SK-N-SH treated with all-trans-retinoic acid at 6 μM for 48 hours (cell line): Measurements from ENCODE around the gene PAEP.

ENCODE experiments used
- ATAC-seq: fragments of 200-7000 bp; cut with Tn5 transposase; 3 replicates; pipeline ENCODE4 v1.9.1; 2020; ENCODE audit warnings: mild to moderate bottlenecking, moderate library complexity
- ARNTL ChIP-seq: fragments of 450-650 bp; formaldehyde crosslinking; IDR thresholded peaks from 2 replicates; pipeline ENCODE4 v1.5.0; 2020; ENCODE audit warnings: low read depth, mild to moderate bottlenecking, moderate library complexity, borderline replicate concordance
- BACH2 ChIP-seq: fragments of 250-450 bp; sonication (Bioruptor Pico); IDR thresholded peaks from 2 replicates; pipeline ENCODE4 v1.9.0; 2021; ENCODE audit warnings: mild to moderate bottlenecking, borderline replicate concordance
- CSDC2 ChIP-seq: fragments of 250-450 bp; sonication (Bioruptor Pico); IDR thresholded peaks from 2 replicates; pipeline ENCODE4 v1.5.0; 2020; ENCODE audit warnings: mild to moderate bottlenecking, moderate library complexity
- ESRRG ChIP-seq: fragments of 250-450 bp; sonication (Bioruptor Pico); IDR thresholded peaks from 2 replicates; pipeline ENCODE4 v1.6.1; 2021; ENCODE audit warnings: mild to moderate bottlenecking
- GLIS3 ChIP-seq: fragments of 250-450 bp; sonication (Bioruptor Pico); IDR thresholded peaks from 2 replicates; pipeline ENCODE4 v1.5.0; 2020; ENCODE audit warnings: mild to moderate bottlenecking, moderate library complexity
- ISL1 ChIP-seq: fragments of 250-450 bp; sonication (Bioruptor Pico); IDR thresholded peaks from 2 replicates; pipeline ENCODE4 v2.1.2; 2022; ENCODE audit warnings: mild to moderate bottlenecking, moderate library complexity
- OSR1 ChIP-seq: fragments of 250-450 bp; sonication (Bioruptor Pico); IDR thresholded peaks from 2 replicates; pipeline ENCODE4 v1.8.0; 2022; ENCODE audit warnings: moderate library complexity, mild to moderate bottlenecking, inconsistent platforms
- PPARA ChIP-seq: fragments of 250-450 bp; sonication (Bioruptor Pico); IDR thresholded peaks from 2 replicates; pipeline ENCODE4 v1.5.0; 2020; ENCODE audit warnings: mild to moderate bottlenecking, borderline replicate concordance
- RARB ChIP-seq: fragments of 250-450 bp; sonication (Bioruptor Pico); IDR thresholded peaks from 2 replicates; pipeline ENCODE4 v1.8.0; 2021; ENCODE audit warnings: mild to moderate bottlenecking, moderate library complexity
- SNAI2 ChIP-seq: fragments of 250-450 bp; sonication (Bioruptor Pico); IDR thresholded peaks from 2 replicates; pipeline ENCODE4 v1.5.0; 2020; ENCODE audit warnings: mild to moderate bottlenecking, moderate library complexity
- TCF4 ChIP-seq: fragments of 250-450 bp; sonication (Bioruptor Pico); IDR thresholded peaks from 2 replicates; pipeline ENCODE4 v1.8.0; 2021; ENCODE audit warnings: mild to moderate bottlenecking, moderate library complexity, borderline replicate concordance
- TOX ChIP-seq: fragments of 250-450 bp; sonication (Bioruptor Pico); IDR thresholded peaks from 2 replicates; pipeline ENCODE4 v1.8.0; 2021; ENCODE audit warnings: mild to moderate bottlenecking, moderate library complexity, borderline replicate concordance
- ZC3H10 ChIP-seq: fragments of 250-450 bp; sonication (Bioruptor Pico); IDR thresholded peaks from 2 replicates; pipeline ENCODE4 v1.5.1; 2021; ENCODE audit warnings: mild to moderate bottlenecking, moderate library complexity
- ZFP3 ChIP-seq: fragments of 250-450 bp; sonication (Bioruptor Pico); IDR thresholded peaks from 2 replicates; pipeline ENCODE4 v1.5.0; 2020; ENCODE audit warnings: mild to moderate bottlenecking, moderate library complexity
- ZNF565 ChIP-seq: fragments of 450-650 bp; formaldehyde crosslinking; conservative IDR thresholded peaks from 2 replicates; pipeline ENCODE4 v1.5.0; 2020; ENCODE audit warnings: low read depth, mild to moderate bottlenecking, moderate library complexity
- ZNF70 ChIP-seq: fragments of 450-650 bp; formaldehyde crosslinking; IDR thresholded peaks from 2 replicates; pipeline ENCODE4 v1.5.0; 2020; ENCODE audit warnings: mild to moderate bottlenecking, moderate library complexity
- ZNF8 ChIP-seq: fragments of 450-650 bp; formaldehyde crosslinking; IDR thresholded peaks from 2 replicates; pipeline ENCODE4 v1.5.0; 2020; ENCODE audit warnings: mild to moderate bottlenecking, moderate library complexity
- TF ChIP-seq, protein P1 (sequence below): fragments of 250-450 bp; sonication (Bioruptor Pico); IDR thresholded peaks from 2 replicates; pipeline ENCODE4 v1.5.0; 2020; ENCODE audit warnings: mild to moderate bottlenecking, moderate library complexity
- TF ChIP-seq, protein P2 (sequence below): fragments of 250-450 bp; sonication (Bioruptor Pico); IDR thresholded peaks from 2 replicates; pipeline ENCODE4 v1.8.0; 2021; ENCODE audit warnings: low read depth, mild to moderate bottlenecking, moderate library complexity, borderline replicate concordance
- TF ChIP-seq, protein P3 (sequence below): fragments of 250-450 bp; sonication (Bioruptor Pico); IDR thresholded peaks from 2 replicates; pipeline ENCODE4 v1.5.1; 2020; ENCODE audit warnings: low read depth, mild to moderate bottlenecking, moderate library complexity

PAEP gene

DNA sequence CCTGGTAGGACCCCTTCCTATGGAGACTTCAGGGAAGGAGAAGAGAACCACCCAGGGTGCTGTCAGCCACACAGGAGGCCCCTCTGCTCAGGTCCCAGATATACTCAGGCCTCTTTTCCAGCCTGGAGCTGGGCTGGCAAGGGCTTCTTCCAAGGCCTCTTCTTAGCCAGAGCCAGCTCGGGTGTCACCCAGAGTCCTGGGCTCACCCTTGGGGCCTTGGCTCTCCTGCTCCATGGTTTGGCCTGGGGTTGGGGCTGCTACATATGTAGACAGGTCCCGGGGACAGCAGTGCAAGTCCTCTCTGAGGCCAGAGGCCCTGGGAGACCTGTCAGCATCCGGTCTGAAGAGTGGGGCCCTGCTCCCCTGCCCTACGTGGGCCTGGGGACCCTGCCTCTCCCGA is 22.8 kb downstream of the PAEP start:
- ATAC-seq = no peak
- TF ChIP-seq, protein P1, sequence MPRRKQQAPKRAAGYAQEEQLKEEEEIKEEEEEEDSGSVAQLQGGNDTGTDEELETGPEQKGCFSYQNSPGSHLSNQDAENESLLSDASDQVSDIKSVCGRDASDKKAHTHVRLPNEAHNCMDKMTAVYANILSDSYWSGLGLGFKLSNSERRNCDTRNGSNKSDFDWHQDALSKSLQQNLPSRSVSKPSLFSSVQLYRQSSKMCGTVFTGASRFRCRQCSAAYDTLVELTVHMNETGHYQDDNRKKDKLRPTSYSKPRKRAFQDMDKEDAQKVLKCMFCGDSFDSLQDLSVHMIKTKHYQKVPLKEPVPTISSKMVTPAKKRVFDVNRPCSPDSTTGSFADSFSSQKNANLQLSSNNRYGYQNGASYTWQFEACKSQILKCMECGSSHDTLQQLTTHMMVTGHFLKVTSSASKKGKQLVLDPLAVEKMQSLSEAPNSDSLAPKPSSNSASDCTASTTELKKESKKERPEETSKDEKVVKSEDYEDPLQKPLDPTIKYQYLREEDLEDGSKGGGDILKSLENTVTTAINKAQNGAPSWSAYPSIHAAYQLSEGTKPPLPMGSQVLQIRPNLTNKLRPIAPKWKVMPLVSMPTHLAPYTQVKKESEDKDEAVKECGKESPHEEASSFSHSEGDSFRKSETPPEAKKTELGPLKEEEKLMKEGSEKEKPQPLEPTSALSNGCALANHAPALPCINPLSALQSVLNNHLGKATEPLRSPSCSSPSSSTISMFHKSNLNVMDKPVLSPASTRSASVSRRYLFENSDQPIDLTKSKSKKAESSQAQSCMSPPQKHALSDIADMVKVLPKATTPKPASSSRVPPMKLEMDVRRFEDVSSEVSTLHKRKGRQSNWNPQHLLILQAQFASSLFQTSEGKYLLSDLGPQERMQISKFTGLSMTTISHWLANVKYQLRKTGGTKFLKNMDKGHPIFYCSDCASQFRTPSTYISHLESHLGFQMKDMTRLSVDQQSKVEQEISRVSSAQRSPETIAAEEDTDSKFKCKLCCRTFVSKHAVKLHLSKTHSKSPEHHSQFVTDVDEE (CRISPR knock-in tag) = no peak
- TF ChIP-seq, protein P2, sequence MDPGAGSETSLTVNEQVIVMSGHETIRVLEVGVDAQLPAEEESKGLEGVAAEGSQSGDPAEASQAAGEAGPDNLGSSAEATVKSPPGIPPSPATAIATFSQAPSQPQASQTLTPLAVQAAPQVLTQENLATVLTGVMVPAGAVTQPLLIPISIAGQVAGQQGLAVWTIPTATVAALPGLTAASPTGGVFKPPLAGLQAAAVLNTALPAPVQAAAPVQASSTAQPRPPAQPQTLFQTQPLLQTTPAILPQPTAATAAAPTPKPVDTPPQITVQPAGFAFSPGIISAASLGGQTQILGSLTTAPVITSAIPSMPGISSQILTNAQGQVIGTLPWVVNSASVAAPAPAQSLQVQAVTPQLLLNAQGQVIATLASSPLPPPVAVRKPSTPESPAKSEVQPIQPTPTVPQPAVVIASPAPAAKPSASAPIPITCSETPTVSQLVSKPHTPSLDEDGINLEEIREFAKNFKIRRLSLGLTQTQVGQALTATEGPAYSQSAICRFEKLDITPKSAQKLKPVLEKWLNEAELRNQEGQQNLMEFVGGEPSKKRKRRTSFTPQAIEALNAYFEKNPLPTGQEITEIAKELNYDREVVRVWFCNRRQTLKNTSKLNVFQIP = no peak
- TF ChIP-seq ESRRG (CRISPR knock-in tag) (no peak), ZFP3 (no peak), BACH2 (CRISPR knock-in tag) (no peak), ZC3H10 (CRISPR knock-in tag) (no peak), ZNF70 (no peak), RARB (CRISPR knock-in tag) (no peak), SNAI2 (no peak), TOX (CRISPR knock-in tag) (no peak), ISL1 (CRISPR knock-in tag) (no peak), TCF4 (CRISPR knock-in tag) (no peak), CSDC2 (CRISPR knock-in tag) (no peak)
- TF ChIP-seq, protein P3, sequence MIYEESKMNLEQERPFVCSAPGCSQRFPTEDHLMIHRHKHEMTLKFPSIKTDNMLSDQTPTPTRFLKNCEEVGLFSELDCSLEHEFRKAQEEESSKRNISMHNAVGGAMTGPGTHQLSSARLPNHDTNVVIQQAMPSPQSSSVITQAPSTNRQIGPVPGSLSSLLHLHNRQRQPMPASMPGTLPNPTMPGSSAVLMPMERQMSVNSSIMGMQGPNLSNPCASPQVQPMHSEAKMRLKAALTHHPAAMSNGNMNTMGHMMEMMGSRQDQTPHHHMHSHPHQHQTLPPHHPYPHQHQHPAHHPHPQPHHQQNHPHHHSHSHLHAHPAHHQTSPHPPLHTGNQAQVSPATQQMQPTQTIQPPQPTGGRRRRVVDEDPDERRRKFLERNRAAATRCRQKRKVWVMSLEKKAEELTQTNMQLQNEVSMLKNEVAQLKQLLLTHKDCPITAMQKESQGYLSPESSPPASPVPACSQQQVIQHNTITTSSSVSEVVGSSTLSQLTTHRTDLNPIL (CRISPR knock-in tag) = no peak

DNA sequence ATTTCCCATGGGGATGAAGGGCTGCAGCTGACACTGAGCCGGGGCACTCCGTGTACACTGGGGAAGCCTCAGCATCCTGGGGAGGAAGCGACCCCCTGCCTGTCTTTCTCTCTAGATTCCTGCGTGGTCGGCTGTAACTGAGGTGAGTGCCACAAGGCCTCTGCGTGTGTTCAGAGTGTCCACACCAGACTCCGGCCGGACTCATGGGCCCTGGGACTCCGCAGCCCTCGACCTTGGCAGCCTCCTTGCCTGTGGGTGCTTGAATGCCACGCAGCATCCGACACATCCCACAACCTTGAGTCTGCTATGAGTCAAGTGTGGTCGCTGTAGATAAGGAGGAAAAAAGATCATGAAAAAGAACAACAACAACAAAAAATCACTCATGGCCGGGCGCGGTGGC is 23.4 kb downstream of the PAEP start:
- TF ChIP-seq OSR1 (CRISPR knock-in tag) (no peak), ZNF70 (no peak), ARNTL (no peak), ESRRG (CRISPR knock-in tag) (no peak), ZNF8 (CRISPR knock-in tag) (no peak), RARB (CRISPR knock-in tag) (no peak), ZNF565 (CRISPR knock-in tag) (no peak), ISL1 (CRISPR knock-in tag) (no peak), TCF4 (CRISPR knock-in tag) (no peak), ZC3H10 (CRISPR knock-in tag) (no peak), PPARA (CRISPR knock-in tag) (no peak), BACH2 (CRISPR knock-in tag) (no peak), GLIS3 (CRISPR knock-in tag) (no peak)
- TF ChIP-seq, protein P1 (CRISPR knock-in tag) = no peak
- TF ChIP-seq, protein P3 (CRISPR knock-in tag) = no peak
- no peak for ATAC-seq

DNA sequence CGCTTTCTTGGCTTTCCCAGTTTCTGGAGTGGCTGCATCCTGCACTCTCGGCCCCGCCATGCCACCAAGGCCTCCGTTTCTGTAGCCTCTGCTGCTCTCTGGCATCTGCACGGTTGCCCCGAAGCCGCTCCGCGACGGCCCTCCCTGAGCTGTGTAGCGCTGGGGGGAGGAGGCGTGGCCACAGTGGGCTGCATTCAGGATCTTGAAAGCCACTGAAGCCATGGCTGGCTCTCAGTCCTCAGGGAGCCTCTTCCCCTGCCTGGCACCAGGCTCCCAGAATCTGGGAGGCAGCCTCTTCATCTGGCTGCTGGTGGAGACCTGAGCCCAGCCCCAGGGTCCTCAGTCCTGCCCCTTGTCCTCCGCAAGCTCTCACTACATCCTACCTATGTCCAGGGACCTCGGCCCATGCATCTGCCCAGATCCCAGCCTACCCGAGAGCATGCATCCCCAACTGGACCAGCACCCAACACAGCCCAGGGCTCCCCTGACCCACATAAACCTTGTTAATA is 25.1 kb downstream of the PAEP start:
- no peak for ATAC-seq
- TF ChIP-seq ZC3H10 (CRISPR knock-in tag) = no peak
- no peak for TF ChIP-seq ISL1 (CRISPR knock-in tag)
- TF ChIP-seq TCF4 (CRISPR knock-in tag) = no peak
- no peak for TF ChIP-seq ZNF565 (CRISPR knock-in tag)
- TF ChIP-seq ZNF8 (CRISPR knock-in tag) = no peak
- no peak for TF ChIP-seq ARNTL
- TF ChIP-seq TOX (CRISPR knock-in tag) = no peak
- TF ChIP-seq ZFP3 = no peak
